HepG2 (cell line): Measurements from ENCODE around the gene ASAP2. TPM values are rescaled to one million over a fixed set of nuclear protein-coding genes. Genes with fewer than 3 reads are reported as not detected.

Experiments
- ATAC-seq: fragments of 200-7000 bp; cut with Tn5 transposase; 3 replicates; pipeline ENCODE4 v1.9.1; 2020; ENCODE audit warnings: mild to moderate bottlenecking, moderate library complexity
- BruUV-seq: library from RNA; stranded (reverse); fragments of 400-500 nt; replicated peaks from 2 replicates; lab custom pipeline; 2021; lab: Mats Ljungman, UMichigan
- CTCF ChIA-PET: fragments of 300-600 bp; formaldehyde crosslinking; extraction: SDS; loops from one replicate; lab custom pipeline; 2021; ENCODE audit warnings: low total read pairs, inconsistent platforms, low intra/inter-chr PET ratio; lab: Yijun Ruan, JAX
- POLR2A ChIA-PET: fragments of 350-600 bp; sonication (Branson Sonifier 250); formaldehyde crosslinking; loops from one replicate; lab custom pipeline; 2020; ENCODE audit warnings: antibody characterized with exemption, inconsistent platforms; lab: Yijun Ruan, JAX
- DNase-seq: peaks from one replicate; pipeline ENCODE4 v3.0.0-alpha.2; 2015; ENCODE audit warnings: low spot score
- FAIRE-seq: peaks from 3 replicates; lab custom pipeline; 2011; peaks lifted over from hg19 to GRCh38; lab: Jason Lieb, UNC
- H2AFZ ChIP-seq: one replicate; pipeline ENCODE4 v1.6.1; 2011; ENCODE audit warnings: low read length, inconsistent platforms
- H3K27ac ChIP-seq: fragments of 300-600 bp; 3 replicates; pipeline ENCODE4 v1.8.0; 2011; ENCODE audit warnings: mixed run types, mild to moderate bottlenecking, mixed read lengths, low read length, inconsistent platforms; ENCODE audit not compliant: insufficient read depth; ENCODE audit errors: extremely low read length
- H3K27me3 ChIP-seq, 2 experiments: fragments of 200-600 bp in 1 of 2; 2 replicates in 1 of 2; 3 replicates in 1 of 2; pipeline versions ENCODE4 v1.6.0 to v1.8.0; 2011; ENCODE audit warnings: low read length in 2 of 2, mild to moderate bottlenecking in 2 of 2, moderate library complexity in 2 of 2, inconsistent platforms in 1 of 2; ENCODE audit not compliant: insufficient read depth in 2 of 2, control insufficient read depth in 1 of 2
- H3K36me3 ChIP-seq, 2 experiments: fragments of 200-600 bp in 1 of 2; replicated peaks in 1 of 2; 2 replicates in 1 of 2; 3 replicates in 1 of 2; pipeline versions ENCODE4 v1.5.1 to v1.8.0; 2011; ENCODE audit warnings: low read length in 2 of 2, inconsistent platforms in 1 of 2; ENCODE audit not compliant: insufficient read depth in 2 of 2, control insufficient read depth in 1 of 2
- H3K4me1 ChIP-seq: 2 replicates; pipeline ENCODE4 v1.5.1; 2012; ENCODE audit warnings: low read length, inconsistent platforms; ENCODE audit not compliant: insufficient read depth
- H3K4me2 ChIP-seq: 2 replicates; pipeline ENCODE4 v1.6.0; 2011; ENCODE audit warnings: low read depth, low read length, inconsistent platforms
- H3K4me3 ChIP-seq, 3 experiments: fragments of 200-600 bp in 1 of 3; sonication (generic), shearing (Covaris generic) in 1 of 3; replicated peaks in 1 of 3; 2 replicates each; pipeline ENCODE4 v1.5.1; 2011 to 2016; ENCODE audit warnings: low read length in 3 of 3, inconsistent platforms in 2 of 3, low read depth in 2 of 3, mild to moderate bottlenecking in 2 of 3, control low read depth in 1 of 3, mixed read lengths in 1 of 3; ENCODE audit not compliant: insufficient read depth in 1 of 3
- H3K79me2 ChIP-seq: one replicate; pipeline ENCODE4 v1.6.1; 2011; ENCODE audit warnings: low read length, inconsistent platforms; ENCODE audit not compliant: insufficient read depth
- H3K9ac ChIP-seq: 2 replicates; pipeline ENCODE4 v1.6.0; 2011; ENCODE audit warnings: mild to moderate bottlenecking, low read depth, low read length, inconsistent platforms; ENCODE audit not compliant: insufficient read depth
- H3K9me3 ChIP-seq: 2 replicates; pipeline ENCODE4 v1.5.1; 2012; ENCODE audit warnings: mild to moderate bottlenecking, low read length
- H4K20me1 ChIP-seq: 2 replicates; pipeline ENCODE4 v1.6.0; 2011; ENCODE audit warnings: inconsistent platforms, mild to moderate bottlenecking, low read length, moderate library complexity; ENCODE audit not compliant: insufficient read depth
- DNMT1 ChIP-seq: sonication (generic); formaldehyde crosslinking; IDR thresholded peaks from 2 replicates; pipeline ENCODE4 v1.5.1; 2020; ENCODE audit warnings: mild to moderate bottlenecking, missing genetic modification reagents
- DPF2 ChIP-seq: sonication (generic); formaldehyde crosslinking; IDR thresholded peaks from 2 replicates; pipeline ENCODE4 v1.4.0; 2020; ENCODE audit warnings: mild to moderate bottlenecking, low read depth, missing genetic modification reagents, borderline replicate concordance
- FOXO1 ChIP-seq: sonication (generic); formaldehyde crosslinking; IDR thresholded peaks from 2 replicates; pipeline ENCODE4 v1.4.0; 2020; ENCODE audit warnings: missing genetic modification reagents
- FOXP4 ChIP-seq: sonication (generic); formaldehyde crosslinking; IDR thresholded peaks from 2 replicates; pipeline ENCODE4 v1.4.0; 2020; ENCODE audit warnings: missing genetic modification reagents
- HES4 ChIP-seq: sonication (generic); formaldehyde crosslinking; IDR thresholded peaks from 2 replicates; pipeline ENCODE4 v1.9.0; 2021; ENCODE audit warnings: mild to moderate bottlenecking, missing genetic modification reagents, borderline replicate concordance
- KDM4B ChIP-seq: sonication (generic); formaldehyde crosslinking; IDR thresholded peaks from 2 replicates; pipeline ENCODE4 v1.4.0; 2020; ENCODE audit warnings: missing genetic modification reagents
- KLF13 ChIP-seq: sonication (generic); formaldehyde crosslinking; IDR thresholded peaks from 2 replicates; pipeline ENCODE4 v1.4.0; 2020; ENCODE audit warnings: mild to moderate bottlenecking, missing genetic modification reagents
- NR1H2 ChIP-seq: sonication (generic); formaldehyde crosslinking; IDR thresholded peaks from 2 replicates; pipeline ENCODE4 v1.8.1; 2022; ENCODE audit warnings: low read depth, missing genetic modification reagents, borderline replicate concordance
- ZFP37 ChIP-seq: sonication (generic); formaldehyde crosslinking; IDR thresholded peaks from 2 replicates; pipeline ENCODE4 v1.4.0; 2020; ENCODE audit warnings: missing genetic modification reagents, borderline replicate concordance
- ZKSCAN1 ChIP-seq: fragments of 150-350 bp; IDR thresholded peaks from 2 replicates; pipeline ENCODE4 v1.6.1; 2014; ENCODE audit warnings: low read length
- ZNF143 ChIP-seq: sonication (generic); formaldehyde crosslinking; IDR thresholded peaks from 2 replicates; pipeline ENCODE4 v1.4.0; 2020; ENCODE audit warnings: missing genetic modification reagents
- ZNF20 ChIP-seq: sonication (generic); formaldehyde crosslinking; IDR thresholded peaks from 2 replicates; pipeline ENCODE4 v1.4.0; 2020; ENCODE audit warnings: mild to moderate bottlenecking, moderate library complexity, missing genetic modification reagents
- ZNF333 ChIP-seq: sonication (generic); formaldehyde crosslinking; IDR thresholded peaks from 2 replicates; pipeline ENCODE4 v1.4.0; 2020; ENCODE audit warnings: mild to moderate bottlenecking, missing genetic modification reagents, borderline replicate concordance
- ZNF34 ChIP-seq: sonication (generic); formaldehyde crosslinking; IDR thresholded peaks from 2 replicates; pipeline ENCODE4 v1.4.0; 2020; ENCODE audit warnings: mild to moderate bottlenecking, missing genetic modification reagents, borderline replicate concordance
- ZNF343 ChIP-seq: sonication (generic); formaldehyde crosslinking; IDR thresholded peaks from 2 replicates; pipeline ENCODE4 v1.4.0; 2020; ENCODE audit warnings: mild to moderate bottlenecking, missing genetic modification reagents
- ZNF639 ChIP-seq: conservative IDR thresholded peaks from 2 replicates; pipeline ENCODE4 v1.6.1; 2018; ENCODE audit warnings: missing genetic modification reagents
- ZNF652 ChIP-seq: IDR thresholded peaks from 2 replicates; pipeline ENCODE4 v1.6.1; 2016; ENCODE audit warnings: low read depth, borderline replicate concordance
- WGBS: methylation state at CpG from one replicate; pipeline ENCODE4 v1.1.6; 2017; ENCODE audit warnings: low lambda C conversion rate; 5-methylcytosine and 5-hydroxymethylcytosine counted together
- in situ Hi-C: cut with HindIII; loops from 2 replicates; pipeline ENCODE4 v1.10.0; 2017; ENCODE audit warnings: low pct_unique_long_range_greater_than_20kb; ENCODE audit not compliant: extremely low pct_ligation_motif_present
- intact Hi-C: fragments of 100-400 bp; cut with micrococcal nuclease; formaldehyde crosslinking; loops from one replicate; pipeline ENCODE4 v1.10.0; 2022; ENCODE audit not compliant: unreplicated experiment
- polyA plus RNA-seq, 8 experiments: library from polyadenylated mRNA; depleted of rRNA in 3 of 8; stranded (reverse) in 7 of 8; unstranded in 1 of 8; fragments of >200 nt; fragmentation: Illumina TruSeq in 4 of 8; extraction: Trizol in 4 of 8; gene quantifications; 2 replicates each; pipeline versions ENCODE4 v1.2.1 to v1.2.3, GENCODE V29; 2011 to 2016; ENCODE audit warnings: low read depth in 4 of 8, missing spikeins in 1 of 8, mixed read lengths in 1 of 8; ENCODE audit not compliant: insufficient read depth in 1 of 8
- total RNA-seq, 5 experiments: library from RNA; depleted of rRNA; stranded (reverse); fragments of >200 nt; fragmentation: Illumina TruSeq; extraction: Trizol; gene quantifications; 2 replicates each; pipeline ENCODE4 v1.2.3, GENCODE V29; 2016; ENCODE audit warnings: low read depth in 1 of 5
- TF ChIP-seq, protein P1 (sequence below): sonication (generic); formaldehyde crosslinking; conservative IDR thresholded peaks from 2 replicates; pipeline ENCODE4 v1.8.0; 2022; ENCODE audit warnings: mild to moderate bottlenecking, moderate library complexity, missing genetic modification reagents
- TF ChIP-seq, protein P2 (sequence below): IDR thresholded peaks from 2 replicates; pipeline ENCODE4 v1.6.1; 2016

Gene ASAP2
- total and polyA plus RNA-seq, 2 of the 13 experiments (the other 11 are each of a cell fraction or from before 2014, with no cell fraction given): 7.3 to 22.3 TPM

GRCh38 chr2:9174771-9175437, 31.7 kb upstream of the ASAP2 start:
- Histone ChIP-seq H3K27ac (no peak overlapping the region), H3K27me3 (peaks cover 0 to 33% of the 10 kb centered on the region in 2 experiments; a peak in 4 of 5 replicates), H3K9me3 (no peaks in the 10 kb centered on the region), H3K79me2 (no peaks in the 10 kb centered on the region), H4K20me1 (no peaks in the 10 kb centered on the region), H3K9ac (no peak overlapping the region), H2AFZ (no peak overlapping the region), H3K4me3 (no peak overlapping the region), H3K4me1 (peaks cover 35% of the 10 kb centered on the region), H3K36me3 (no peaks in the 10 kb centered on the region), H3K4me2 (no peak overlapping the region)
- 32% methylated on average over 10 of the region's 10 CpGs for WGBS
- CTCF ChIA-PET: no interaction called here
- POLR2A ChIA-PET: interaction anchor here (0.8 kb wide), 1 partner anchor 8 kb away, joined by 3 read pairs; no protein-coding TSS in a partner anchor
- intact Hi-C loops: no loop called here
- ATAC-seq: no peak
- FAIRE-seq: no peak
- no TSS peak for BruUV-seq
- no peak for DNase-seq
- in situ Hi-C loops: no loop called here
- TF ChIP-seq ZNF652 (CRISPR knock-in tag) (no peak), HES4 (CRISPR knock-in tag) (no peak), DPF2 (CRISPR knock-in tag) (no peak), ZNF34 (CRISPR knock-in tag) (no peak), KDM4B (CRISPR knock-in tag) (no peak), ZNF333 (CRISPR knock-in tag) (no peak), ZNF20 (CRISPR knock-in tag) (no peak), KLF13 (CRISPR knock-in tag) (no peak), ZKSCAN1 (no peak), ZNF639 (CRISPR knock-in tag) (no peak), FOXO1 (no peak), NR1H2 (CRISPR knock-in tag) (no peak), ZFP37 (no peak), FOXP4 (CRISPR knock-in tag) (no peak), DNMT1 (CRISPR knock-in tag) (no peak), ZNF143 (no peak), ZNF343 (CRISPR knock-in tag) (no peak)
- TF ChIP-seq, protein P1, sequence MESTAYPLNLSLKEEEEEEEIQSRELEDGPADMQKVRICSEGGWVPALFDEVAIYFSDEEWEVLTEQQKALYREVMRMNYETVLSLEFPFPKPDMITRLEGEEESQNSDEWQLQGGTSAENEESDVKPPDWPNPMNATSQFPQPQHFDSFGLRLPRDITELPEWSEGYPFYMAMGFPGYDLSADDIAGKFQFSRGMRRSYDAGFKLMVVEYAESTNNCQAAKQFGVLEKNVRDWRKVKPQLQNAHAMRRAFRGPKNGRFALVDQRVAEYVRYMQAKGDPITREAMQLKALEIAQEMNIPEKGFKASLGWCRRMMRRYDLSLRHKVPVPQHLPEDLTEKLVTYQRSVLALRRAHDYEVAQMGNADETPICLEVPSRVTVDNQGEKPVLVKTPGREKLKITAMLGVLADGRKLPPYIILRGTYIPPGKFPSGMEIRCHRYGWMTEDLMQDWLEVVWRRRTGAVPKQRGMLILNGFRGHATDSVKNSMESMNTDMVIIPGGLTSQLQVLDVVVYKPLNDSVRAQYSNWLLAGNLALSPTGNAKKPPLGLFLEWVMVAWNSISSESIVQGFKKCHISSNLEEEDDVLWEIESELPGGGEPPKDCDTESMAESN (CRISPR knock-in tag): no peak
- TF ChIP-seq, protein P2, sequence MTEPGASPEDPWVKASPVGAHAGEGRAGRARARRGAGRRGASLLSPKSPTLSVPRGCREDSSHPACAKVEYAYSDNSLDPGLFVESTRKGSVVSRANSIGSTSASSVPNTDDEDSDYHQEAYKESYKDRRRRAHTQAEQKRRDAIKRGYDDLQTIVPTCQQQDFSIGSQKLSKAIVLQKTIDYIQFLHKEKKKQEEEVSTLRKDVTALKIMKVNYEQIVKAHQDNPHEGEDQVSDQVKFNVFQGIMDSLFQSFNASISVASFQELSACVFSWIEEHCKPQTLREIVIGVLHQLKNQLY (CRISPR knock-in tag): no peak
